ENCODE results near the gene JOSD1. TPM values are rescaled to one million over a fixed set of nuclear protein-coding genes. Genes with fewer than 3 reads are reported as not detected.

The JOSD1 gene
- total RNA-seq, 1 experiment from 2014 or later: 55.3 TPM

DNA sequence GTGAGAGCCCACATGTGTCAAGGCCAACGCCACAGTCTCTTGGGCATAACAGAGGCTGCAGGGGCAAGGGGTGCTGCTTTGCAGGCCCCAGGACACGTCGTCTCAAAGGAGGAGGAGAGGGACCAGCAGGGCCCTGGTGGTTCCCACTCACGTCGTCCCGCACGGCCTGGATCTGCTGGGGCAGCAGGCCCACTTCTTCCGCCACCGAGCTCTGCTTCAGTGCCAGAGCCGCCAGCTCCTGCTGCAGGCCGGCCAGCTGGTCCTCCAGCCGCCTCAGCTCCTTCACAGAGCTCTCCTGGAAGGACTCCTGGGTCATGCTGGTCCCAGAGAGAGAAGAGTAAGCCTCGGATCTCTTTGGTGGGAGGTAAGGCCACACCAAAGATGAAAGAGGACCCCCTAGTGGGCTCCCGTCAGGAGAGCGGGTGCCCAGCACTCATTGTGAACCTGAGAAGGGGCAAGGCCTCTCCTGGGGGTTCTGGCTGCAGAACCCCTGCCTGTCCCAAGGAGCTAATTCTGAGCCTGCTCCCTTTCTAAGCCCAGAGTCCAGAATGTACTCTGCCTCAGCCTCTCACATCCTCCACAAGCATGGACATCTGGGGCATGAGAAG lies 39.5 kb upstream of the JOSD1 start:
- Mint-ChIP-seq H3K4me3 (ENCODE audit: unreplicated experiment) (no peak overlapping the region), H3K9me3 (ENCODE audit: unreplicated experiment) (no peaks in the 10 kb centered on the region), H3K36me3 (ENCODE audit: insufficient read depth, unreplicated experiment) (peaks cover 73% of the 10 kb centered on the region), H3K27me3 (ENCODE audit: insufficient read depth, unreplicated experiment) (no peaks in the 10 kb centered on the region), H3K27ac (ENCODE audit: unreplicated experiment) (no peak overlapping the region), H3K4me1 (ENCODE audit: low read depth, unreplicated experiment) (no peaks in the 10 kb centered on the region)
- no peak for DNase-seq
- CTCF ChIA-PET: no interaction called here
- H3K36me3 ChIP-seq (ENCODE audit: control insufficient read depth, insufficient read depth, low read length): peaks cover 1% of the 10 kb centered on the region
- no peaks in the 10 kb centered on the region for H3K9me3 ChIP-seq
- H3K4me3 ChIP-seq (ENCODE audit: low read depth, low read length): no peak overlapping the region
- H3K27me3 ChIP-seq (replicated peaks; ENCODE audit: control insufficient read depth, insufficient read depth, low read length): no peaks in the 10 kb centered on the region
- TF ChIP-seq, protein P1, sequence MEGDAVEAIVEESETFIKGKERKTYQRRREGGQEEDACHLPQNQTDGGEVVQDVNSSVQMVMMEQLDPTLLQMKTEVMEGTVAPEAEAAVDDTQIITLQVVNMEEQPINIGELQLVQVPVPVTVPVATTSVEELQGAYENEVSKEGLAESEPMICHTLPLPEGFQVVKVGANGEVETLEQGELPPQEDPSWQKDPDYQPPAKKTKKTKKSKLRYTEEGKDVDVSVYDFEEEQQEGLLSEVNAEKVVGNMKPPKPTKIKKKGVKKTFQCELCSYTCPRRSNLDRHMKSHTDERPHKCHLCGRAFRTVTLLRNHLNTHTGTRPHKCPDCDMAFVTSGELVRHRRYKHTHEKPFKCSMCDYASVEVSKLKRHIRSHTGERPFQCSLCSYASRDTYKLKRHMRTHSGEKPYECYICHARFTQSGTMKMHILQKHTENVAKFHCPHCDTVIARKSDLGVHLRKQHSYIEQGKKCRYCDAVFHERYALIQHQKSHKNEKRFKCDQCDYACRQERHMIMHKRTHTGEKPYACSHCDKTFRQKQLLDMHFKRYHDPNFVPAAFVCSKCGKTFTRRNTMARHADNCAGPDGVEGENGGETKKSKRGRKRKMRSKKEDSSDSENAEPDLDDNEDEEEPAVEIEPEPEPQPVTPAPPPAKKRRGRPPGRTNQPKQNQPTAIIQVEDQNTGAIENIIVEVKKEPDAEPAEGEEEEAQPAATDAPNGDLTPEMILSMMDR (IDR thresholded peaks at IDR 0.05; ENCODE audit: insufficient read depth in 1 of 2, low read depth in 1 of 2, low read length in 1 of 2, severe bottlenecking in 1 of 2, unreplicated experiment in 1 of 2): no peak
- POLR2A ChIA-PET: no interaction called here
- BruUV-seq (replicated peaks): no TSS peak
- intact Hi-C loops (cut with micrococcal nuclease; ENCODE audit: unreplicated experiment): no loop called here
- H3K4me1 ChIP-seq: no peaks in the 10 kb centered on the region

DNA sequence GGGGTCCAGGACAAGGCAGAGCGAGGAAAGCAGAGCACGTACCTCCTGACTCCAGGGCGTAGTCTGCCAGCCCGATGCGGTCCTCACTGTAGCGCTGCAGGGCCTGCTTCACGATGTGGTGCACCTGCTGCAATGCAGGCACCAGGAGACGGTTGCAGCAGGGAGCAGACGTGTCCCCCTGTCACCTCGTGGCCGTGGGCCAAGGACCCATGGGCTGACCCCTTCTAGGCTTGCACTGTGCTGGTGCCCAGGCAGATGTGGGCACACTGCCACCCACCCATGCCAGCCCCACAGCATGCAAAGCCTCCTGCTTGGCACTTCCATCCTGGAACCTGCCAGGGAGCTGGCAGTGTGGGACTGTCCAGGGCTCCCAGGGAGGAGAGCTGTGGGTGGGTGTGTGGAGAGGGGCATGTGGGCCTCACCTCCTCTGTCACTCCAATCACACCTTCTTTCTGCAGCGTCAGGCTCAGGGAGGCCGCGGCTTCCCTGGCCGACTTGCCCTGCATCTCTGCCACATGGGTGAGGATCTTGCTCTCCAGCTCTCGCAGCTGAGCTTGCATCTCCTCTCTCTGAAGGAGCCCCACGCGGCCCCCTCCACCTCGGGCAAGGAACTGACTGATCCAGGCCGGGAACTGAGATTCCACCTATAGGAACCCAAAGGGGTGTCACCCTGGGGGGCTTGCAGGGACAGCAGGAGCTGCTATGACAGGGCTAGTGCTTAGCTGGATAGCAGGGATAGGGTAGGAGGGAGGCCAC lies 38.7 kb upstream of the JOSD1 start:
- intact Hi-C loops (cut with micrococcal nuclease; ENCODE audit: unreplicated experiment): no loop called here
- Mint-ChIP-seq H3K36me3 (ENCODE audit: insufficient read depth, unreplicated experiment) (peaks cover 81% of the 10 kb centered on the region), H3K9me3 (ENCODE audit: unreplicated experiment) (no peaks in the 10 kb centered on the region), H3K27ac (ENCODE audit: unreplicated experiment) (no peak overlapping the region), H3K4me3 (ENCODE audit: unreplicated experiment) (no peak overlapping the region), H3K27me3 (ENCODE audit: insufficient read depth, unreplicated experiment) (no peaks in the 10 kb centered on the region), H3K4me1 (ENCODE audit: low read depth, unreplicated experiment) (no peaks in the 10 kb centered on the region)
- ChIA-PET CTCF (no interaction called here), POLR2A (no interaction called here)
- Histone ChIP-seq H3K4me3 (ENCODE audit: low read depth, low read length) (no peak overlapping the region), H3K36me3 (ENCODE audit: control insufficient read depth, insufficient read depth, low read length) (peaks cover 1% of the 10 kb centered on the region), H3K27me3 (replicated peaks; ENCODE audit: control insufficient read depth, insufficient read depth, low read length) (no peaks in the 10 kb centered on the region), H3K4me1 (no peaks in the 10 kb centered on the region), H3K9me3 (no peaks in the 10 kb centered on the region)
- BruUV-seq (replicated peaks): no TSS peak
- TF ChIP-seq, protein P1 (IDR thresholded peaks at IDR 0.05; ENCODE audit: insufficient read depth in 1 of 2, low read depth in 1 of 2, low read length in 1 of 2, severe bottlenecking in 1 of 2, unreplicated experiment in 1 of 2): no peak
- DNase-seq: no peak

DNA sequence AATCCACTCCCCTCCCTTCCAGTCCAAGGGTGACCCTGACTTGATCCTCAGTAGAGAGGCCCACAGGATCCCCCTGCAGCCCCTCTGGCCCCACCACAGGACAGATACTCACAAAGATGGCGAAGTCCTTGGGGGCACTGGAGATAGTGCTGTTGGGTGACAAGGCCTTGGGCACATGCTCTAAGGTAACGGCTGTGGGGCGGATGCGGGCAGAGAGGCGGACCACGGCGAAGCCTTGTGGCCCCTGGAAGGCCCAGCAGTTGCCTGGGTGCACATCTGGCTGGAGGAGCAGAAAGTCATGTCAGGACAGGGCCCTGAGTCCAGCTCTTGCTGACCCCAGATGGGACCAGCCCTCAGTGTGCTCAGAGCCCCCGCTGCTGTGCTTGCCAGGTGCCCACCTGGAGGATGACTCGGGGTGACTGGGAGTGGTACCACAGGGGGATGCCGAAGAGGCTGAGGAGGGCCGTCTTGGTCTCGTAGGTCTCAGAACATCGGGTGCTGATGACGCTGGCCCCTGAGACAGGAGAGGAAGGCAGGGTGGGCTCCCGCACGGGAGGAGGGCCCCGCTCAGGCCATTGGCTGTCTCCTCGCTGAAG lies 37.8 kb upstream of the JOSD1 start:
- no peak overlapping the region for H3K27ac Mint-ChIP-seq (ENCODE audit: unreplicated experiment)
- no peaks in the 10 kb centered on the region for H3K4me1 Mint-ChIP-seq (ENCODE audit: low read depth, unreplicated experiment)
- H3K36me3 ChIP-seq (ENCODE audit: control insufficient read depth, insufficient read depth, low read length): peaks cover 3% of the 10 kb centered on the region
- TF ChIP-seq, protein P1 (IDR thresholded peaks at IDR 0.05; ENCODE audit: insufficient read depth in 1 of 2, low read depth in 1 of 2, low read length in 1 of 2, severe bottlenecking in 1 of 2, unreplicated experiment in 1 of 2): no peak
- intact Hi-C loops (cut with micrococcal nuclease; ENCODE audit: unreplicated experiment): no loop called here
- H3K9me3 ChIP-seq: no peaks in the 10 kb centered on the region
- no peaks in the 10 kb centered on the region for H3K27me3 ChIP-seq (replicated peaks; ENCODE audit: control insufficient read depth, insufficient read depth, low read length)
- no TSS peak for BruUV-seq (replicated peaks)
- no peak for DNase-seq
- POLR2A ChIA-PET: no interaction called here
- H3K4me3 Mint-ChIP-seq (ENCODE audit: unreplicated experiment): no peak overlapping the region
- H3K4me1 ChIP-seq: no peaks in the 10 kb centered on the region
- CTCF ChIA-PET: no interaction called here
- no peaks in the 10 kb centered on the region for H3K9me3 Mint-ChIP-seq (ENCODE audit: unreplicated experiment)
- H3K4me3 ChIP-seq (ENCODE audit: low read depth, low read length): no peak overlapping the region
- peaks cover 85% of the 10 kb centered on the region for H3K36me3 Mint-ChIP-seq (ENCODE audit: insufficient read depth, unreplicated experiment)
- no peaks in the 10 kb centered on the region for H3K27me3 Mint-ChIP-seq (ENCODE audit: insufficient read depth, unreplicated experiment)
